C4-2B (cell line): ENCODE data around the gene DNM1.

ENCODE experiments used
- H3K27ac ChIP-seq: fragments of 450-650 bp; 2 replicates; pipeline ENCODE4 v1.5.1; 2017
- ZFX ChIP-seq: fragments of 450-650 bp; IDR thresholded peaks from 2 replicates; pipeline ENCODE4 v1.6.1; 2017
- TF ChIP-seq, protein P1 (sequence below): fragments of 450-650 bp; conservative IDR thresholded peaks from 2 replicates; pipeline ENCODE4 v1.5.1; 2017; ENCODE audit warnings: mild to moderate bottlenecking

Gene DNM1

DNA sequence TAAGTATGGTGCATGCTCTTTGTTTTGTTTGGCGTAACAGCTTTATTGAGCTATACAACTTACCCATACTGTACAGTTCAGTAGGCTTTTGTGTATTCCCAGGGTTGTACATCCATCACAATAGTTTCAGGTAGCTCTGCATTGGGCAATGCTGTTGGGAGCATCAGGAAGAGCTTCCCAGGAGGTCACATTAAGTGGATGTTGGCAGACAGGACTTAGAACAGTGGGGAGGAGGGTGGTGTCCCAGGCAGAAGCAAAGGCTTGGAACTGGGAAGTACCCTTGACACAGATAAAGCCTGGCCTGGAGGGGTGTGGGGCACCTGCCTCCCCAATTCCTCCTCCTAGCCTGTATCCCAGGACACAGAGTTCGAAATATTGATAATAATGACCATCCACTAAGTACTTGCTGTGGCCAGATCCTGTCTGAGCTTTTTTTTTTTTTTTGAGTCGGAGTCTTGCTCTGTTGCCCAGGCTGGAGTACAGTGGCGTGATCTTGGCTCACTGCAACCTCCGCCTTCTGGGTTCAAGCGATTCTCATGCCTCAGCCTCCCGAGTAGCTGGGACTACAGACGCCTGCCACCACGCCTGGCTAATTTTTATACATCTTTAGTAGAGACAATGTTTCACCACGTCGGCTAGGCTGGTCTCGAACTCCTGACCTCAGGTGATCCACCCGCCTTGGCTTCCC is 41.8 kb upstream of the DNM1 start:
- TF ChIP-seq ZFX, result no peak
- TF ChIP-seq, protein P1, sequence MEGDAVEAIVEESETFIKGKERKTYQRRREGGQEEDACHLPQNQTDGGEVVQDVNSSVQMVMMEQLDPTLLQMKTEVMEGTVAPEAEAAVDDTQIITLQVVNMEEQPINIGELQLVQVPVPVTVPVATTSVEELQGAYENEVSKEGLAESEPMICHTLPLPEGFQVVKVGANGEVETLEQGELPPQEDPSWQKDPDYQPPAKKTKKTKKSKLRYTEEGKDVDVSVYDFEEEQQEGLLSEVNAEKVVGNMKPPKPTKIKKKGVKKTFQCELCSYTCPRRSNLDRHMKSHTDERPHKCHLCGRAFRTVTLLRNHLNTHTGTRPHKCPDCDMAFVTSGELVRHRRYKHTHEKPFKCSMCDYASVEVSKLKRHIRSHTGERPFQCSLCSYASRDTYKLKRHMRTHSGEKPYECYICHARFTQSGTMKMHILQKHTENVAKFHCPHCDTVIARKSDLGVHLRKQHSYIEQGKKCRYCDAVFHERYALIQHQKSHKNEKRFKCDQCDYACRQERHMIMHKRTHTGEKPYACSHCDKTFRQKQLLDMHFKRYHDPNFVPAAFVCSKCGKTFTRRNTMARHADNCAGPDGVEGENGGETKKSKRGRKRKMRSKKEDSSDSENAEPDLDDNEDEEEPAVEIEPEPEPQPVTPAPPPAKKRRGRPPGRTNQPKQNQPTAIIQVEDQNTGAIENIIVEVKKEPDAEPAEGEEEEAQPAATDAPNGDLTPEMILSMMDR, result no peak
- no peak overlapping the region for H3K27ac ChIP-seq

DNA sequence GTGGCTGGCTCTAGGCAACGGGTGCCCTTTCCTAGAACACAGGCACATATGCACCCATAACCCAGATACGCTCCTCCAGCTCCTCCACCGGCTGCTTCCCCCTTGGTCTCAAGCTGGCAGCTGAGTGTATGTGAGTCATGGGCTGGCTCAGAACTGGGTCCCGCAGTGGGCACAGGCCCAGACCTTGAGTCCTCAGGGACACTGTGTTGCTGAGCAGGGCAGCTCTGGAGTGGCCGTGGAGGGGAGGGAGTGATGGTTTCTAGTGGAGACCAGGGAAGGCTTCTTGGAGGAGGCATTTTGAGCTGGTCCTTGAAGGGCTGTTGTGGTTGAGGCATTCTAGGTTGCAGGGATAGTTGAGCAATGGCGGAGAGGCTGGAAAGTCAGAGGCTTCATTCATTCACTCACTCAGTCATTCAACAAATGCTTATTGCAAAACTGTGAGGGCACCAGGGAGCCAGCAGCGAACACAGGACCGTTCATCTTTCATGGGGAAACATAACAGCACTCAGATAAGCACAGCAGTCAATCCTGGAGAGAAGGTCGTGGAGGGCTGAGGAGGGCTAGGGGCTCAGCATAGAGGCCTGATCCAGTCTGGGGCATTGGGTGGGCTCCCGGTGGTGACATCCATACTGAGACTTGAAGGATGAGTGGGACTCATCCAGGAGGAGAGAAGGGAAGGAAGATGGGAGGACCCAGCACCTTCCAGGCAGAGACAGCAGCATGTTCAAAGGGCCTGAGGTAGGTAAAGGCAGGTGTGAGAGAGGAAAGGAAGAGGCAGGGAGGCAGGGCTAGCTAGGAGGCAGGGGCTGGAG is 40.8 kb upstream of the DNM1 start:
- H3K27ac ChIP-seq, result no peak overlapping the region
- TF ChIP-seq, protein P1, result no peak
- TF ChIP-seq ZFX, result no peak

DNA sequence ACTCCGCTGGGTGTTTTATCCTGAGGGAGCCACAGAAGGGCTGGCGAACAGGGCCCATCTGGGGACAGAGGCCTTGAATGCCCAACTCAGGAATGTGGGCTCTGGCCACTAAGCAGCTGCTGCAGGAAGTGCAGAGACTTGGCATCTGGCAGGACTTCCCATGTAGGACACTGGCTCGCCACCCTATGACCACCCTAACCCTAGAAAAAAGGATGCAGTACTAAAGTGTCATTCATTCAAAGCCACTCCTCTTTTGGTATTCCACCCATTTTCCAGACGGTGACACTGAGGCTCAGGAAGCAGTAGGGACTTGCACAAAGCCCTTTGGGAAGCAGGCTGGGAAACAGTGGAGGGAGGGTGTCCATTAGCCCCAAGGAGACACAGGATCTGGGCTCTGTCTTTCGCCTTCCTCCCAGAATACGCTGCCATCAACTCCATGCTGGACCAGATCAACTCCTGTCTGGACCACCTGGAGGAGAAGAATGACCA is 40.1 kb upstream of the DNM1 start:
- no peak overlapping the region for H3K27ac ChIP-seq
- TF ChIP-seq, protein P1, result no peak
- no peak for TF ChIP-seq ZFX

DNA sequence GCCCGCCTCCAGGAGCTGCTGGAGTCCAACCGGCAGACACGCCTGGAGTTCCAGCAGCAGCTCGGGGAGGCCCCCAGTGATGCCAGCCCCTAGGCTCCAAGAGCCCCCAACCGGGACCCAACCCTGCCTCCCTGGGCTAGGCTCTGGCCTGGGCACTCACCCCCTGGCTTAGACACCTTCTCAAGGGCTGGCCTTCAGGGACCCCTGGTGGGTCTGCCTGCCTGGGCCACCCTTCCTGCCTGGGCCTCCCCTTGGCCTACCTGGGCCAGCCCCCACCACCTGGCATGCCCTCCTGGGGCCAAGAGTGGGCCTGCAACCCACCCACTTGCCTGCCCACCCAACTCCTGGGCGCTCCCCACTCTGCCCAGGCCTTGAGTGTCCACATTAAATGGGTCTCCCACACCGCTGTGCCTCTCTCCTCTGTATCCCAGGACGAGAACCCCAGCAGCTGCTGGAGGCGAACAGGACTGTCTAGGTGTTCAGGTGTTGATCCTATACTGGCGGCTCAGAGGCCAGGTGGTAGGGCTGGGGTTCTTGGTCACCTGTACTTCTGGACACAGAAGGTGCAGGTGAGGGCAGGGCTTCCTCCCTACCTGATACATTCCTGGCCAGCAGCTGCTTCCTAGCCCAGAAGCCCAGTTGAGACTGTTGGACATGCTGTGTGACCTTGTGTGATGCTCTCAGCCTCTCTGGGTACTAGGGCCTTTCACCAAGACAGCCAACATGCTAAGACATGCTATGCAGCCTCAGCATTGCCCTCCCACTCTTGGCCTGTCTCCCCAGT is 39.5 kb upstream of the DNM1 start:
- H3K27ac ChIP-seq, result no peak overlapping the region
- TF ChIP-seq, protein P1, result no peak
- no peak for TF ChIP-seq ZFX

DNA sequence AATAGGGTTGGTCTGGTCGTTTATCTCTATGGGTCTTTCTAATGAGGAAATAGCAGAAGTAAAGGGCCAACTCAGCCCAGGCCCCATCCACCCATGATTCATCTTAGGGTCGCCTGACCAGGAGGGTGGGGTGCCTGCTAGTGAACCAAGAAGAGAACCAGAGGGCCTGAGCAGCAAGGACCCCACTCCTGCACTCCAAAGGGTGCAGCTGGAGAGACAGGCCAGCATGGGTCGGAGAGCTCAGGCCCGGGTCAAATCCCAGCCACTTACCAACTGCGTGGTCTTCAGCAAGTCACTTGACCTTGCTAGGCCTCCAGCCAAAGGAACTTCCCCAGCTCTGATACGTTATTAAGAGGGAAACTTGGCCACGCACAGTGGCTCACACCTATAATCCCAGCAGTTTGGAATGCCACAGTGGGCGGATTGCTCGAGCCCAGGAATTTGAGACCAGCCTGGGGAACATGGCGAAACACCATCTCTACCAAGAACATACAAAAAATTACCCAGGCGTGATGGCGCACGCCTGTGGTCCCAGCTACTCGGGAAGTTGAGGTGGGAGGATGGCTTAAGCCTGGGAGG is 38.8 kb upstream of the DNM1 start:
- H3K27ac ChIP-seq, result no peak overlapping the region
- TF ChIP-seq ZFX, result no peak
- TF ChIP-seq, protein P1, result no peak

DNA sequence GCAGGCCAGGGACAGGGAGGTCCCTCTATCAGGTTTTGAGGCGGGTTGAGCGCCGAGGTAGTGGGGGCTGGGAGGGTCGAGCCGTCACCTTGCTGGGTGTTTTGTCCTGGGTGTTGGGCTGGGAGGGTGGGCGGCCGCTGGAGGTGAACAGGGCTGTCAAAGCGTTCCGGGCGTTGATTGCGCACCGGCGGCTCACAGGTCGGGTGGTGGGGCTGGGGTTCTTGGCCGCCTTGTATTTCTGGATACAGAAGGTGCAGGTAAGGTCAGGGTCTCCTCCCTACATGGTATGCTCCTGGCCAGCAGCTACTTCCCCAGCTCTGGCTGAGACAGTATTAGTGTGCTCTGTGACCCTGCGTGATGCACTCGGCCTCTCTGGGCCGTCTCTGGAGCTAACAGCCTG is 37.0 kb upstream of the DNM1 start:
- H3K27ac ChIP-seq, result no peak overlapping the region
- TF ChIP-seq, protein P1, result no peak
- no peak for TF ChIP-seq ZFX
